ENCODE data around the gene CSNK1G1.
"Not testable (repeated sequence)": the region's sequence is repeated elsewhere in the genome, so short reads cannot be mapped to it uniquely, and the experiment has no call there.

Gene CSNK1G1

DNA sequence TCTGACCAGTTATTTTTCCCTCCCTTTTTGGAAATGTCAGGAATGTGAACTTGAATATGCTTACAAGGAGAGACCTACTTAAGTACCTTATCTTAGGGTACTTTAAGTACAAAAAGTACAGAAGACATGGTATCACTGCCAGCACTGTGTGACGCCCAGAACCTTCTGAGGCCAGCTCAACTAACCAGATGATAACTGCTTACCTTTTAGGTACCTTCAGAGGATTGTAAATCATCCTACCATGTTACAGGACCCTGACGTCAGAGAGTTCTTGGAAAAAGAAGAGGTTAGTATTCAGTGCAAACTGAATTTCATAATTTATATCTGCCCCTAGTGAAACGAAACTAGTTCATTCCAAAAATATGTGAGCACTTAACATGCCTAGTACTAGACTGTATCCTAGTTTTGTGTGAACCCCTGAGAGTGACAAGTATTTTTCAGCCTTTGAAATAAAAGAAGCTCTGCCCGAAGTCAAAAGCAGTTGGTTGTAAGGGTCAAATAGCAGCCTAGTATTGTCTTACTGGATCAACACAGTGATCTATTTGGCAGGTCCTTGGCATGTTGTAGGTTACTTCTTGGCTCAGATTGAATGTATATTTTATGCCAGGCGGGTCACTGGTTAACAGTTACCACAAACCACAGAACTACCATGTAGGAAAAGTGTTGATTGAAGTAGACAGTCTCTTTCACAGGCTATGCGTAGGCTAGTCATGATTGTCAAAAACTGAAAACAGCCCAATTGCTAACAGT lies 228.3 kb downstream of the CSNK1G1 start:
- no peak for FAIRE-seq

DNA sequence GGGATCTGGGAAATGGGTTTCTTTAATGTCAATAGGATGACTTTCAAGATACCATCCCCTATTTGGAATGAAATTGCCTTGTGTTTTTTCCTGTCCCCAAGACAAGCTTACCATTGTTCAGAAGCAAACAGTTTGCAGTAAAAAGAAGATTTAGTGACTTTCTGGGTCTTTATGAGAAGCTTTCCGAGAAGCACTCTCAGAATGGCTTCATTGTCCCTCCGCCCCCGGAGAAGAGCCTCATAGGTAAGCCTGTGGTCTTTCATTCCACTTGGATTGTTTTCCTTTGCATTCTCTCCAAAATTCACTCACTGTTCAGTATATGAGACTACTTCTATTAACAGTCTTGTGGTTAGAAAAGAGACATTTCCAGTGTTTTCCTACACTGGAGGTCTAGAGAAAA lies 230.0 kb downstream of the CSNK1G1 start:
- FAIRE-seq: no peak

- no peak for FAIRE-seq
Measured at GRCh38 chr15:64122936-64123351, 233.0 kb downstream of the CSNK1G1 start.

GRCh38 chr15:64122444-64122843 lies 233.5 kb downstream of the CSNK1G1 start:
- FAIRE-seq: no peak

GRCh38 chr15:64121614-64122013 lies 234.4 kb downstream of the CSNK1G1 start:
- no peak for FAIRE-seq

DNA sequence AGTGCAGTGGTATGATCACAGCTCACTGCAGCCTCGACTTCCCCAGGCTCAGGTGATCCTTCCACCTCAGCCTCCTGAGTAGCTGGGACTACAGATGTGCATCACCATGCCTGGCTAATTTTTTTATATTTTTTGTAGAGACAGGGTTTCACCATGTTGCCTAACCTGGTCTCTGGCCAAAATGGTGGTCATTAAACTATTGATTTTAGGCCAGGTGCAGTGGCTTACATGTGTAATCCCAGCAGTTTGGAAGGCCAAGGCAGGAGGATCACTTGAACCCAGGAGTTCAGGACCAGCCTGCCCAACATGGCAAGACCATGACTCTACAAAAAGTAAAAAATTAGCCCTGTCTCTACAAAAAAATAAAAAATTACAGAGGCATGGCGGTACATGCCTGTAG lies 235.7 kb downstream of the CSNK1G1 start:
- FAIRE-seq: not testable (repeated sequence)

DNA sequence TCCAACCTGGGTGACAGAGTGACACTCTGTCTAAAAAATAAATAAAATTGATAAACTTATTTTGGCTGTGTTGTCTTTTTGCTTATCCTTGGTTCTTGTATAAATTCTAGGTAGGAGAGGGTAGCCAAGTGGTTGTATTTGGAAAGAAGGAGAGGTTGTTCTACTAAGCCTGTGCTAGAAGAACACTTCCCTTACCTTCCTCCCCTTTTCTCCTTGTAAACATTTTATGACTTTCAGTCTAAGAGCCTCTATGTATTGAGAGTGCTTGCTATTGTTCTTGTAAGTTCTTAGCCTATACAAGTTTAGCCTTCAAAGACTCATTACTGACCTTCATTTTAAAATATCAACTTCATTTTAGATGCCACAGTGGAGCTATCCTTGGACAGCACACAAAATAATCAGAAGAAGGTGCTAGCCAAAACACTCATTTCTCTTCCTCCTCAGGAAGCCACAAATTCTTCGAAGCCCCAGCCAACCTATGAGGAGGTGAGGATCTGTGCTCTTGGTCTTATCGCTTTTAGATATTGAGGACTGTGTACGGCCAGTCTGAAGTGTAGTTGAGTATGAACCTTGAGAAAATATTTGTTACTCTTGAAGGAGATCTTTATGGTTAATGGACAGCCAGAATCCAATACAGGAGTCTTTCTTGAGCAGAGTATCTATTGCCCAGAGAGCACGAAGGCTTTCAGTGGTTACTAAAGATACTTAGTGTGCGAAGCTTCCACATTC lies 238.1 kb downstream of the CSNK1G1 start:
- FAIRE-seq: no peak
